PC-9 (cell line): ENCODE results near the gene TMEM141. TPM values are rescaled to one million over a fixed set of nuclear protein-coding genes. Genes with fewer than 3 reads are reported as not detected.

ENCODE experiments used
- BruUV-seq: library from RNA; stranded (reverse); fragments of 400-500 nt; replicated peaks from 2 replicates; lab custom pipeline; 2021; lab: Mats Ljungman, UMichigan
- CTCF ChIA-PET: fragments of 300-600 bp; sonication (Branson Sonifier 250); formaldehyde crosslinking; loops from one replicate; lab custom pipeline; 2022; ENCODE audit warnings: antibody characterized with exemption; lab: Charles Lee
- POLR2A ChIA-PET: fragments of 300-600 bp; sonication (Branson Sonifier 250); formaldehyde crosslinking; loops from one replicate; lab custom pipeline; 2022; ENCODE audit warnings: antibody characterized with exemption; ENCODE audit not compliant: unreplicated experiment; lab: Charles Lee
- DNase-seq, 2 experiments: peaks; one replicate each; pipeline versions ENCODE4 v3.0.0 to v3.0.0-alpha.2; 2015 to 2022; ENCODE audit warnings: mixed read lengths in 1 of 2
- H2AFZ ChIP-seq: fragments of 200-600 bp; sonication (generic); 2 replicates; pipeline ENCODE4 v1.8.1; 2017; ENCODE audit warnings: antibody characterized with exemption
- H3F3A ChIP-seq: fragments of 200-600 bp; sonication (generic); 2 replicates; pipeline ENCODE4 v1.8.1; 2017; ENCODE audit warnings: antibody characterized with exemption, mild to moderate bottlenecking, low read depth; ENCODE audit not compliant: insufficient read depth
- H3K27ac ChIP-seq: fragments of 200-600 bp; sonication (generic); 2 replicates; pipeline ENCODE4 v1.6.1; 2016; ENCODE audit warnings: mixed run types
- H3K27me3 ChIP-seq: fragments of 200-600 bp; sonication (generic); 2 replicates; pipeline ENCODE4 v1.6.1; 2016; ENCODE audit warnings: low read depth, mixed run types; ENCODE audit not compliant: insufficient read depth
- H3K36me3 ChIP-seq: fragments of 200-600 bp; sonication (generic); 2 replicates; pipeline ENCODE4 v1.6.1; 2016; ENCODE audit warnings: low read depth, mixed run types
- H3K4me1 ChIP-seq: fragments of 200-600 bp; sonication (generic); replicated peaks from 2 replicates; pipeline ENCODE4 v1.6.1; 2016; ENCODE audit warnings: mixed run types; ENCODE audit not compliant: insufficient read depth
- H3K4me2 ChIP-seq: fragments of 200-600 bp; sonication (generic); 2 replicates; pipeline ENCODE4 v1.6.1; 2017; ENCODE audit warnings: mixed run types
- H3K4me3 ChIP-seq: fragments of 200-600 bp; sonication (generic); 2 replicates; pipeline ENCODE4 v1.6.1; 2016; ENCODE audit warnings: mixed run types
- H3K79me2 ChIP-seq: fragments of 200-600 bp; sonication (generic); 2 replicates; pipeline ENCODE4 v1.6.1; 2017; ENCODE audit warnings: low read depth, mixed run types
- H3K9me2 ChIP-seq: fragments of 200-600 bp; sonication (generic); 2 replicates; pipeline ENCODE4 v1.8.1; 2017; ENCODE audit warnings: mild to moderate bottlenecking; ENCODE audit not compliant: insufficient read depth
- H3K9me3 ChIP-seq: fragments of 200-600 bp; sonication (generic); 2 replicates; pipeline ENCODE4 v1.8.1; 2016; ENCODE audit warnings: low read depth; ENCODE audit not compliant: insufficient read depth
- H4K20me1 ChIP-seq: fragments of 200-600 bp; sonication (generic); 2 replicates; pipeline ENCODE4 v1.8.1; 2017; ENCODE audit not compliant: insufficient read depth
- CTCF ChIP-seq: fragments of 200-600 bp; sonication (generic); conservative IDR thresholded peaks from 2 replicates; pipeline ENCODE4 v1.6.1; 2017; ENCODE audit warnings: mixed run types, antibody characterized with exemption, mild to moderate bottlenecking, moderate library complexity
- EZH2 ChIP-seq: fragments of 200-600 bp; sonication (generic); IDR thresholded peaks from 2 replicates; pipeline ENCODE4 v1.8.0; 2017; ENCODE audit warnings: antibody characterized with exemption, low read depth
- intact Hi-C: fragments of 100-400 bp; cut with micrococcal nuclease; formaldehyde crosslinking; loops from one replicate; pipeline ENCODE4 v1.10.0; 2022; ENCODE audit not compliant: unreplicated experiment
- total RNA-seq: library from RNA; stranded (reverse); gene quantifications from 2 replicates; pipeline ENCODE4 v1.2.3, GENCODE V29; 2021

TMEM141 gene
- total RNA-seq, 1 experiment from 2014 or later, result 83.6 TPM

GRCh38 chr9:136747161-136748060 lies 43.7 kb upstream of the TMEM141 start:
- Histone ChIP-seq H4K20me1 (no peaks in the 10 kb centered on the region), H3K4me1 (no peaks in the 10 kb centered on the region), H3K4me3 (no peak overlapping the region), H3K36me3 (no peaks in the 10 kb centered on the region), H3K9me3 (peaks cover 8% of the 10 kb centered on the region; the same call in 1 of the 2 replicates), H3K79me2 (no peaks in the 10 kb centered on the region), H3K4me2 (no peak overlapping the region), H3K27ac (no peak overlapping the region), H3K27me3 (peaks cover 75% of the 10 kb centered on the region), H2AFZ (no peak overlapping the region), H3K9me2 (no peaks in the 10 kb centered on the region), H3F3A (no peaks in the 10 kb centered on the region)
- CTCF ChIA-PET, result no interaction called here
- TF ChIP-seq EZH2, result no peak
- no peak for TF ChIP-seq CTCF
- DNase-seq, result no peak
- no TSS peak for BruUV-seq
- intact Hi-C loops, result no loop called here
- POLR2A ChIA-PET, result no interaction called here

DNA sequence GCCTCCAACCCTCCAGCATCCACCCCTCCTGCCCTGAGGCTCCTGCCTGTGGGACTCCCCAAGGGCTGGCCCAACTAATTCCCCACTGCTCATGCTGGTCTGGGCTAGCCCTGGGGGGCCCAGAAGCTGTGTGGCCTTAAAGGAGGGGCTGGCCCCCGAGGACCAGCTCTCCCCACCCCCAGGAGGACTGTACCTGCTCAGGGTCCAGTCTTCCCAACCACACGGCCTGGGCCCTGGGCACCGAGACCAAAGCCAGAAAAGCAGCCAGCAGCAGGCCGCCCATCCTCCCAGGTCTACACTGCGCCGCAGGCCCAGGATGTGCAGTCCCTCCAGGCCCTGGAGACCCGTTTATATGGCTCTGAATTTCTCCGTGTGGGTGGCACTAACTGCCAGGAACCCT lies 42.9 kb upstream of the TMEM141 start, which contains the start of gene LCN6:
Gene LCN6, minus strand, starts transcription at position 325 of the 400 bp plus-strand sequence. Its CDS starts 42 bp downstream, at position 283.
- TF ChIP-seq EZH2, result no peak
- TF ChIP-seq CTCF, result no peak
- H3F3A ChIP-seq, result no peaks in the 10 kb centered on the region
- no peaks in the 10 kb centered on the region for H3K9me2 ChIP-seq
- H3K4me3 ChIP-seq, result no peak within 1 kb of the TSS
- no TSS peak for BruUV-seq
- ChIA-PET POLR2A (no interaction called here), CTCF (no interaction called here)
- no peaks in the 10 kb centered on the region for H3K36me3 ChIP-seq
- no peak for DNase-seq
- no peaks in the 10 kb centered on the region for H3K4me1 ChIP-seq
- H3K9me3 ChIP-seq, result peaks cover 12% of the 10 kb centered on the region; the same call in 1 of the 2 replicates
- no peak within 1 kb of the TSS for H3K27ac ChIP-seq
- H3K79me2 ChIP-seq, result no peaks in the 10 kb centered on the region
- no peak within 1 kb of the TSS for H3K4me2 ChIP-seq
- H4K20me1 ChIP-seq, result no peaks in the 10 kb centered on the region
- peaks cover 72% of the 10 kb centered on the region for H3K27me3 ChIP-seq
- intact Hi-C loops, result no loop called here
- H2AFZ ChIP-seq, result no peak within 1 kb of the TSS

DNA sequence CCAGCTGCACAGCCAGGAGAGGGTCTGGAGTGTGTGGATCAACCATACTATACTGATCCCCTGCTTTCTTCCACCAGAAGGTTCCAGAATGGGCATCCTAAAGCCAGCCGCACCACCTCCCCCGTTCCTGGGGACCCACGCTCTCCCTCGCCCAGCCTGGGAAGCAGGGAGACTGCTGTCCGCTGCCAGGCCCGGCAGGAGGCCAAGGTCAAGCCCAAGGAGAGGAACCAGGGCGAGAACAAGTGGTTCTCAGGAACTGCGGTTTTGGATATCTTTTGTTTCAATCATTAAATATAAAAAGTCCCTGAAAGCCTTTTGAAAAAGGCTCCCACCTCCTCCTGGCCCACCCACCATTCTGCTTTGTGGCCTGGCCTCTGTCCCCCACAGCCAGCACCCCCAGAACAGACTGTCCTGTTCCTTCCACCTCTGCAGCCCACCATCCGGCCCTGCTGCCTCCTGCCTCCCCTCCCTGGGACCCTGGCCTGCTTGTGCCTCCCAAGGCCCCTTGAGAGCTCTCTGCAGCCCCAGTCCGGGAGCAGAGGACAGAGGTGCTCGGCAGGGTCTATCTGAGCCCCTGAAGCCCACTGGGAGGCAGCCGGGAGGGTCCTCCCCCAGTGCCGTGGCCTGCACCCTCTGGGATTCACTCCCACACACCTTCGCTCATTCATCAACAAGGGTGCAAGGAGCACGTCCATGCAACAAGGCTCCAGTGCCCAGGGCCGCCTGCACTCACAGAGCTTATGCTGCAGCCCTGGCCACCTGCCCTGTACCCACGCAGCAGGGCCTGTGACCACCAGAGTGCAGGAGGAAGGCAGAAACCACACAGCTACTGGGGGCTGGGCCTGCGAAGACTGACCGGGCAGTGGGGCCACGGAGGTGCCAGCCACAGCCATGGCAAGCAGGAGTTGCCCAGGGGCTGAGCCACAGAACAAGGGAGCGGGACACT lies 42.2 kb upstream of the TMEM141 start:
- no peaks in the 10 kb centered on the region for H3F3A ChIP-seq
- no peak overlapping the region for H3K27ac ChIP-seq
- TF ChIP-seq CTCF (no peak), EZH2 (no peak)
- BruUV-seq, result no TSS peak
- H2AFZ ChIP-seq, result no peak overlapping the region
- H3K9me3 ChIP-seq, result peaks cover 12% of the 10 kb centered on the region; the same call in 1 of the 2 replicates
- H3K36me3 ChIP-seq, result no peaks in the 10 kb centered on the region
- H3K9me2 ChIP-seq, result no peaks in the 10 kb centered on the region
- H4K20me1 ChIP-seq, result no peaks in the 10 kb centered on the region
- no peak overlapping the region for H3K4me3 ChIP-seq
- H3K79me2 ChIP-seq, result no peaks in the 10 kb centered on the region
- H3K27me3 ChIP-seq, result peaks cover 72% of the 10 kb centered on the region
- H3K4me2 ChIP-seq, result no peak overlapping the region
- ChIA-PET POLR2A (no interaction called here), CTCF (no interaction called here)
- no peak for DNase-seq
- intact Hi-C loops, result no loop called here
- H3K4me1 ChIP-seq, result no peaks in the 10 kb centered on the region
